Tibial nerve (tissue), 3 donors: ENCODE measurements around the gene CASKIN1.

Experiments
- POLR2A ChIP-seq, 2 donors: fragments of 450-650 bp; IDR thresholded peaks; one replicate each; pipeline ENCODE4 v1.6.1; 2017; ENCODE audit warnings: antibody characterized with exemption in 2 of 2, mild to moderate bottlenecking in 2 of 2, moderate library complexity in 2 of 2
- TF ChIP-seq, protein P1 (sequence below), 5 experiments: fragments of 200-600 bp in 3 of 5; fragments of 450-650 bp in 2 of 5; sonication (generic) in 3 of 5; IDR thresholded peaks; one replicate each; pipeline ENCODE4 v1.5.1; 2016 to 2019; ENCODE audit warnings: antibody characterized with exemption in 5 of 5, mild to moderate bottlenecking in 3 of 5, moderate library complexity in 2 of 5

DNA sequence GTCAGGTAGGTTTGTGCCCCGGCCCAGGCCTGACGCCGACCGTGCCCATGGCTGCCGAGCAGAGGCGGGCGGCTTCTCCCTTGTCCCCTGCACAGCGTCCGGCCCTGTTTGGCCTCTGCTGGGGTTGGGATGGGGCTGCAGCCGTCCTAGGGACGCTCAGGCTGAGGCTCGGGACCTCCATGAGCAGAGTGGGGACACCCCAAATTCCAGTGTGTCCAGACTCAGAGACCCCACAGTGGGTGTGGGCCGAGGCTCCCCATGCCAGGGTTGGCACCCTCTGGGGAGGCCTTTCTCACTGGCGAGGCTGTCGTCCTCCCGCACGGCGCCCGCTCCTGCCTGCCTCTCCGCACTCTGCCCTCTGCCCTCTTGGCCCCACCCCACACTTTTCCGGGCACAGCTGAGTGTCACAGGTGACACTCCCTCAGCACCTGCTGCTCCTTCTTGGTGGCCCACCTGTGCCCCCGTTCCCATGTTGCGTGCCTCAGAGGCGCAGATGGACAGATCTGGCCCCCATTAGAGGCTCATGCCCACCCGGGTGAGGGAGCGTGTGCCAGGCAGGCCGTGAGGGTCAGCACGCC lies 24.7 kb downstream of the CASKIN1 start:
- TF ChIP-seq, protein P1, sequence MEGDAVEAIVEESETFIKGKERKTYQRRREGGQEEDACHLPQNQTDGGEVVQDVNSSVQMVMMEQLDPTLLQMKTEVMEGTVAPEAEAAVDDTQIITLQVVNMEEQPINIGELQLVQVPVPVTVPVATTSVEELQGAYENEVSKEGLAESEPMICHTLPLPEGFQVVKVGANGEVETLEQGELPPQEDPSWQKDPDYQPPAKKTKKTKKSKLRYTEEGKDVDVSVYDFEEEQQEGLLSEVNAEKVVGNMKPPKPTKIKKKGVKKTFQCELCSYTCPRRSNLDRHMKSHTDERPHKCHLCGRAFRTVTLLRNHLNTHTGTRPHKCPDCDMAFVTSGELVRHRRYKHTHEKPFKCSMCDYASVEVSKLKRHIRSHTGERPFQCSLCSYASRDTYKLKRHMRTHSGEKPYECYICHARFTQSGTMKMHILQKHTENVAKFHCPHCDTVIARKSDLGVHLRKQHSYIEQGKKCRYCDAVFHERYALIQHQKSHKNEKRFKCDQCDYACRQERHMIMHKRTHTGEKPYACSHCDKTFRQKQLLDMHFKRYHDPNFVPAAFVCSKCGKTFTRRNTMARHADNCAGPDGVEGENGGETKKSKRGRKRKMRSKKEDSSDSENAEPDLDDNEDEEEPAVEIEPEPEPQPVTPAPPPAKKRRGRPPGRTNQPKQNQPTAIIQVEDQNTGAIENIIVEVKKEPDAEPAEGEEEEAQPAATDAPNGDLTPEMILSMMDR (IDR thresholded peaks at IDR 0.05), result no peak
- TF ChIP-seq POLR2A (IDR thresholded peaks at IDR 0.05), result no peak
